BE2C (cell line): ENCODE results near the gene RPIA.

ENCODE experiments used
- DNase-seq: peaks from one replicate; pipeline ENCODE4 v3.0.0-alpha.2; 2020
- H3K27me3 ChIP-seq: fragments of 250-450 bp; sonication (Bioruptor Pico); 2 replicates; pipeline ENCODE4 v1.5.1; 2020; ENCODE audit warnings: mild to moderate bottlenecking
- H3K36me3 ChIP-seq: fragments of 250-450 bp; sonication (Bioruptor Pico); 2 replicates; pipeline ENCODE4 v1.5.1; 2020; ENCODE audit warnings: mild to moderate bottlenecking
- H3K4me1 ChIP-seq: fragments of 250-450 bp; sonication (Bioruptor Pico); 2 replicates; pipeline ENCODE4 v1.5.1; 2020
- H3K4me3 ChIP-seq: 2 replicates; pipeline ENCODE4 v1.5.1; 2011; ENCODE audit warnings: low read depth, low read length
- H3K9me3 ChIP-seq: fragments of 250-450 bp; sonication (Bioruptor Pico); 2 replicates; pipeline ENCODE4 v1.5.1; 2020
- CTCF ChIP-seq: IDR thresholded peaks from 2 replicates; pipeline ENCODE4 v1.5.1; 2012; ENCODE audit warnings: mild to moderate bottlenecking, low read depth, low read length

RPIA gene

DNA sequence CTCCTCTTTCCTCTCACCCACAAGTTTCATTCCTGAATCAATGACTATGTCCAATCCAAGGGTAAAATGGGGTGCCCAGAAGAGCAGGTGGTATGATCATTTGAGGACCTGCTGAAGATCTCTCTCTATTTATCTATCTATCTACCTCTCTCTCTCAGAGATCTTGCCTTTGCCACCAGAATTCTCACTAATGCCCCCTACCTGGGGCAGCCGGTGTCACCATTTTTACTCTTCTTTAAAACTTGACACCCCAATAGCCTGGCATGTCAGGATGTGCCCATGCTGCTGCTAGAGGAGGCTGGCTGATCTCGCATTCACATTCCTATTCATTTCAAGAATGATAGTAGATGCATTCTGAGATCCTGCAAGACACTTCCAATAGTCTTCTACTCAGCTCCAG is 24.3 kb upstream of the RPIA start:
- Histone ChIP-seq H3K27me3 (no peaks in the 10 kb centered on the region), H3K4me3 (no peak overlapping the region), H3K36me3 (no peaks in the 10 kb centered on the region), H3K9me3 (no peaks in the 10 kb centered on the region), H3K4me1 (no peaks in the 10 kb centered on the region; the same call in 1 of the 2 replicates)
- DNase-seq, result no peak
- TF ChIP-seq CTCF, result no peak

GRCh38 chr2:88668862-88669261 is 22.6 kb upstream of the RPIA start:
- no peaks in the 10 kb centered on the region for H3K27me3 ChIP-seq
- H3K4me1 ChIP-seq, result no peaks in the 10 kb centered on the region; the same call in 1 of the 2 replicates
- no peaks in the 10 kb centered on the region for H3K36me3 ChIP-seq
- no peak for DNase-seq
- no peak for TF ChIP-seq CTCF
- H3K9me3 ChIP-seq, result no peaks in the 10 kb centered on the region
- H3K4me3 ChIP-seq, result no peak overlapping the region

DNA sequence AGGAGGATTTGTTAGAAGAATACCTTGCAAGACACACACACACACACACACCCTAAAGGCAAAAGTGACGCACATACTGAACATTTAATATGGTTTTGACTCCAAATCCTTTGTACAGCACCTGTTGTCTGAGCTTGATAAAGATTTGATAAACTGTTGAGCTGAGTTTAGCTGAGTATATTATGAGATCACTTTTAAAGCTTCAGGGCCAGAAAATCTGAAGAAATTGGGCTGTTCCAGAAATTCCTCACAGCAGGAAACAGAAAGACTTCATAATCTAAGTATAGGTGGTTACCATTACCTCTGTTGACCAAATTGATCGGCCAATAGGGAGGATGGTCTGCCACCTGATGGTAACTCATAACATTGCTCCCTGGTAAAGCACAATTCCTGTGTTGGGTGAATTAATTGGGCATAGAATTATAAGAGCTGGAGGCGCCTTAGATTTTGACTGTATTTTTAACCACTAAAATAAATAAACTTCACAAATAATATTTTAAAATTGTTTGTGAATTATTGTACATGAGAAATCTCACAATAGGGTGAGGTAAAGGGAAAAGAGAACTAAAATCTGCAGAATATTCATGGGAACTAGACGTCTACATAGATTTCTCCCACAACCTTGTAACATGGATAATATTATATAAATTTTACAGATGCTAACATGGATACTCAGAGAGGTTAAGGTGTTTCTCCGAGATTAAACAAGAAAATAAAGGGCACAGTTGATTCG is 21.8 kb upstream of the RPIA start:
- peak; percentile 64 for TF ChIP-seq CTCF
- DNase-seq, result peak; percentile 19
- no peaks in the 10 kb centered on the region for H3K9me3 ChIP-seq

DNA sequence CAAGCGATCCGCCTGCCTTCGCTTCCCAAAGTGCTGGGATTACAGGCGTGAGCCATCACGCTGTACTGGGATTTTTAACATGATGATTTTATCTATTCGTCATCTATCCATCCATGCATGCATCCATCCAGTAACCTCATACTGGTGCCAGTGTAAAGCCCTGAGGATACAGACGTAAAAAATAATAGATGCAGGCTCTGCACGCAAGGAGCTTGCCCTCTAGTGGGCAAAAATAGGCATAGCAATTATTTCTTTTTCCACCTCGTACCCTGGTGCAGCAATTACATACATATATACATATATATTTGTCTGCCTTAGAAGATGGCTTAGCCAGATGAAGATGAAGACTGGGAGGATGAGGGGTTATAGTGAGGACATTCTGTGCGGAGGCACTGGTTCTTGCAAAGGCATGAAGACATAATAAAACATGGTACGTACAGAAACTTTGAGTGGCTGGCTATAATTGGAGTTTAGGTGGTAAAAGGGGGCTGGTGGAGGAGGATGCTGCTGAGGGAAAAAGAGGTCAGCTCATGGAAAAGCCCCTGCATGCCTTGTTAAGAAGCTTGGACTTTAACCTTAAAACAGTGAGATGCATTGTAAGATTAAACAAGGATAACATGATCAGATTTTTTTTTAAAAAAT is 19.6 kb upstream of the RPIA start:
- Histone ChIP-seq H3K27me3 (no peaks in the 10 kb centered on the region), H3K4me1 (no peaks in the 10 kb centered on the region; the same call in 1 of the 2 replicates), H3K4me3 (no peak overlapping the region), H3K9me3 (no peaks in the 10 kb centered on the region), H3K36me3 (no peaks in the 10 kb centered on the region)
- peak; percentile 12 for DNase-seq
- peak; percentile 74 for TF ChIP-seq CTCF

More for the DNA sequence above, 21.8 kb upstream of the RPIA start:
- H3K36me3 ChIP-seq, result no peaks in the 10 kb centered on the region
- no peaks in the 10 kb centered on the region for H3K27me3 ChIP-seq
- H3K4me1 ChIP-seq, result no peaks in the 10 kb centered on the region; the same call in 1 of the 2 replicates
- H3K4me3 ChIP-seq, result no peak overlapping the region

DNA sequence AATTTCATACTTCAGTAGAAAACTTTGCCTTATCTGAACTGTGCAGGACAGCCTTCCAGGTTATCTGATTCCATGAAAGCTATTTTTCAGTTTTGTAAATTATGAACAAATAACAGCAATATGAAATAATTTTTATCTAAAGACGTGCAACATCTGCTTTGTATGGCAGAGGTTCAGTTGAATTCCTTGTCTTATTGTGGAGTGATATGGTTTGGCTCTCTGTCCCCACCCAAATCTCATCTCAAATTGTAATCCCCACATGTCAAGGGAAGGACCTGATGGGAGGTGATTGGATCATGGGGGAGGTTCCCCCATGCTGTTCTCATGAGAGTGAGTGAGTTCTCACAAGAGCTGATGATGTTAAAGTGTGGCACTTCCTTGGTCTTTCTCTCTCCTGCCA is 18.1 kb upstream of the RPIA start:
- Histone ChIP-seq H3K9me3 (no peaks in the 10 kb centered on the region), H3K4me1 (no peaks in the 10 kb centered on the region; the same call in 1 of the 2 replicates), H3K4me3 (no peak overlapping the region), H3K36me3 (no peaks in the 10 kb centered on the region), H3K27me3 (no peaks in the 10 kb centered on the region)
- no peak for DNase-seq
- TF ChIP-seq CTCF, result no peak
